HEK293 (cell line): ENCODE measurements around the gene SGIP1.

Source experiments
- CTCF ChIA-PET: fragments of 350-600 bp; formaldehyde crosslinking; extraction: SDS; loops from one replicate; lab custom pipeline; 2021; ENCODE audit warnings: antibody characterized with exemption; lab: Yijun Ruan, JAX
- POLR2A ChIA-PET: fragments of 300-600 bp; formaldehyde crosslinking; extraction: SDS; loops from one replicate; lab custom pipeline; 2020; ENCODE audit warnings: antibody characterized with exemption, inconsistent platforms; lab: Yijun Ruan, JAX
- H3K27ac ChIP-seq: fragments of 200-500 bp; sonication (Bioruptor generic); 2 replicates; pipeline ENCODE4 v1.5.1; 2014; ENCODE audit warnings: low read depth, low read length, control low read depth, inconsistent platforms; ENCODE audit errors: extremely low read depth
- H3K36me3 ChIP-seq, 2 experiments: fragments of 200-500 bp in 1 of 2; sonication (Bioruptor generic) in 1 of 2; 1 replicate in 1 of 2; 2 replicates in 1 of 2; pipeline ENCODE4 v1.5.1; 2014 to 2017; ENCODE audit warnings: inconsistent platforms in 2 of 2, low read length in 2 of 2; ENCODE audit not compliant: control insufficient read depth in 2 of 2, insufficient read depth in 1 of 2
- H3K4me1 ChIP-seq: fragments of 200-500 bp; sonication (Bioruptor generic); 2 replicates; pipeline ENCODE4 v1.5.1; 2014; ENCODE audit warnings: mild to moderate bottlenecking, low read length, inconsistent platforms; ENCODE audit not compliant: control insufficient read depth, insufficient read depth
- H3K4me3 ChIP-seq: 2 replicates; pipeline ENCODE4 v1.5.1; 2011; ENCODE audit warnings: low read depth, mild to moderate bottlenecking, control low read depth, low read length, moderate library complexity
- H3K9me3 ChIP-seq: fragments of 200-500 bp; sonication (Bioruptor generic); 2 replicates; pipeline ENCODE4 v1.5.1; 2014; ENCODE audit warnings: low read depth, low read length, inconsistent platforms; ENCODE audit not compliant: control insufficient read depth, insufficient read depth
- ATF2 ChIP-seq: fragments of 450-650 bp; formaldehyde crosslinking; IDR thresholded peaks from 2 replicates; pipeline ENCODE4 v1.5.1; 2016; ENCODE audit warnings: missing biosample characterization, missing genetic modification characterization, low read depth
- BCL11A ChIP-seq: fragments of 450-650 bp; formaldehyde crosslinking; IDR thresholded peaks from 2 replicates; pipeline ENCODE4 v1.5.1; 2016; ENCODE audit warnings: low read depth, missing biosample characterization, missing genetic modification characterization
- GLI2 ChIP-seq: fragments of 450-650 bp; formaldehyde crosslinking; IDR thresholded peaks from 2 replicates; pipeline ENCODE4; 2017; ENCODE audit warnings: missing biosample characterization, missing genetic modification characterization, low read depth, borderline replicate concordance
- IKZF3 ChIP-seq: fragments of 450-650 bp; IDR thresholded peaks from 2 replicates; pipeline ENCODE4 v1.5.0; 2018; ENCODE audit warnings: missing biosample characterization, mild to moderate bottlenecking, missing genetic modification characterization, moderate library complexity
- KLF16 ChIP-seq: fragments of 450-650 bp; formaldehyde crosslinking; IDR thresholded peaks from 2 replicates; pipeline ENCODE4 v1.5.1; 2017; ENCODE audit warnings: missing biosample characterization, missing genetic modification characterization
- PRDM1 ChIP-seq: fragments of 450-650 bp; formaldehyde crosslinking; IDR thresholded peaks from 2 replicates; pipeline ENCODE4; 2016; ENCODE audit warnings: missing biosample characterization, missing genetic modification characterization
- WT1 ChIP-seq: fragments of 450-650 bp; formaldehyde crosslinking; IDR thresholded peaks from 2 replicates; pipeline ENCODE4 v1.5.1; 2016; ENCODE audit warnings: missing biosample characterization, missing genetic modification characterization
- ZNF114 ChIP-seq: fragments of 450-650 bp; formaldehyde crosslinking; IDR thresholded peaks from 2 replicates; pipeline ENCODE4 v1.5.0; 2017; ENCODE audit warnings: missing biosample characterization, missing genetic modification characterization
- ZNF155 ChIP-seq: fragments of 450-650 bp; formaldehyde crosslinking; IDR thresholded peaks from 2 replicates; pipeline ENCODE4 v1.5.1; 2016; ENCODE audit warnings: missing biosample characterization, missing genetic modification characterization
- ZNF157 ChIP-seq: fragments of 450-650 bp; formaldehyde crosslinking; IDR thresholded peaks from 2 replicates; pipeline ENCODE4 v1.5.1; 2016; ENCODE audit warnings: missing biosample characterization, missing genetic modification characterization
- ZNF19 ChIP-seq: fragments of 450-650 bp; formaldehyde crosslinking; IDR thresholded peaks from 2 replicates; pipeline ENCODE4; 2016; ENCODE audit warnings: missing biosample characterization, missing genetic modification characterization, low read depth
- ZNF2 ChIP-seq: fragments of 450-650 bp; formaldehyde crosslinking; IDR thresholded peaks from 2 replicates; pipeline ENCODE4 v1.5.1; 2016; ENCODE audit warnings: missing biosample characterization, missing genetic modification characterization
- ZNF292 ChIP-seq: fragments of 450-650 bp; formaldehyde crosslinking; IDR thresholded peaks from 2 replicates; pipeline ENCODE4 v1.5.1; 2016; ENCODE audit warnings: low read depth, missing biosample characterization, missing genetic modification characterization, borderline replicate concordance
- ZNF311 ChIP-seq: fragments of 450-650 bp; formaldehyde crosslinking; IDR thresholded peaks from 2 replicates; pipeline ENCODE4 v1.5.1; 2017; ENCODE audit warnings: missing biosample characterization, missing genetic modification characterization, borderline replicate concordance
- ZNF335 ChIP-seq: fragments of 450-650 bp; formaldehyde crosslinking; conservative IDR thresholded peaks from 2 replicates; pipeline ENCODE4 v1.5.1; 2016; ENCODE audit warnings: missing biosample characterization, missing genetic modification characterization
- ZNF341 ChIP-seq: fragments of 450-650 bp; formaldehyde crosslinking; IDR thresholded peaks from 2 replicates; pipeline ENCODE4; 2016; ENCODE audit warnings: low read depth, missing biosample characterization, missing genetic modification characterization
- ZNF366 ChIP-seq: fragments of 450-650 bp; formaldehyde crosslinking; conservative IDR thresholded peaks from 2 replicates; pipeline ENCODE4 v1.5.1; 2016; ENCODE audit warnings: missing biosample characterization, missing genetic modification characterization
- ZNF391 ChIP-seq: fragments of 450-650 bp; formaldehyde crosslinking; IDR thresholded peaks from 2 replicates; pipeline ENCODE4 v1.5.1; 2016; ENCODE audit warnings: low read depth, missing biosample characterization, missing genetic modification characterization, borderline replicate concordance
- ZNF426 ChIP-seq: fragments of 450-650 bp; formaldehyde crosslinking; IDR thresholded peaks from 2 replicates; pipeline ENCODE4 v1.5.1; 2017; ENCODE audit warnings: missing biosample characterization, missing genetic modification characterization, mild to moderate bottlenecking, inconsistent platforms, moderate library complexity
- ZNF449 ChIP-seq: fragments of 450-650 bp; formaldehyde crosslinking; IDR thresholded peaks from 2 replicates; pipeline ENCODE4 v1.5.1; 2017; ENCODE audit warnings: missing biosample characterization, mild to moderate bottlenecking, missing genetic modification characterization, moderate library complexity
- ZNF510 ChIP-seq: fragments of 450-650 bp; formaldehyde crosslinking; IDR thresholded peaks from 2 replicates; pipeline ENCODE4 v1.5.1; 2018; ENCODE audit warnings: mild to moderate bottlenecking, missing genetic modification characterization, missing biosample characterization; ENCODE audit not compliant: insufficient replicate concordance
- ZNF544 ChIP-seq: fragments of 450-650 bp; formaldehyde crosslinking; IDR thresholded peaks from 2 replicates; pipeline ENCODE4 v1.5.0; 2017; ENCODE audit warnings: missing biosample characterization, missing genetic modification characterization
- ZNF629 ChIP-seq: fragments of 450-650 bp; formaldehyde crosslinking; IDR thresholded peaks from 2 replicates; pipeline ENCODE4 v1.5.1; 2017; ENCODE audit warnings: missing biosample characterization, missing genetic modification characterization
- ZNF639 ChIP-seq: fragments of 450-650 bp; formaldehyde crosslinking; IDR thresholded peaks from 2 replicates; pipeline ENCODE4 v1.5.1; 2016; ENCODE audit warnings: missing biosample characterization, missing genetic modification characterization
- ZNF664 ChIP-seq: fragments of 450-650 bp; formaldehyde crosslinking; IDR thresholded peaks from 2 replicates; pipeline ENCODE4 v1.5.1; 2016; ENCODE audit warnings: missing biosample characterization, missing genetic modification characterization
- ZNF677 ChIP-seq: fragments of 450-650 bp; IDR thresholded peaks from 2 replicates; pipeline ENCODE4 v1.5.0; 2018; ENCODE audit warnings: missing biosample characterization, mild to moderate bottlenecking, missing genetic modification characterization, moderate library complexity

SGIP1 gene

GRCh38 chr1:66540434-66541032 lies 6.6 kb downstream of the SGIP1 start:
- H3K9me3 ChIP-seq, result no peaks in the 10 kb centered on the region
- POLR2A ChIA-PET, result no interaction called here
- no peaks in the 10 kb centered on the region for H3K36me3 ChIP-seq
- TF ChIP-seq ZNF449 (tag by site-specific recombination) (peak; percentile 65; the same call in 1 of the 2 replicates), PRDM1 (tag by site-specific recombination) (peak; percentile 58; the same call in 1 of the 2 replicates), ZNF311 (no peak), ZNF155 (tag by site-specific recombination) (no peak), ZNF157 (tag by site-specific recombination) (no peak), IKZF3 (tag by site-specific recombination) (no peak), ZNF366 (peak; percentile 43; the same call in 1 of the 2 replicates), ZNF510 (no peak), ZNF544 (no peak), ZNF341 (tag by site-specific recombination) (no peak), ZNF114 (tag by site-specific recombination) (no peak), ZNF292 (tag by site-specific recombination) (no peak), ZNF664 (tag by site-specific recombination) (0 out of 2 replicates have a peak, but pooled peaks have one; percentile 8)
- CTCF ChIA-PET, result no interaction called here
- no peak overlapping the region for H3K4me3 ChIP-seq
- H3K27ac ChIP-seq, result no peak overlapping the region
- peaks cover 30% of the 10 kb centered on the region for H3K4me1 ChIP-seq

GRCh38 chr1:66542314-66542713 lies 8.4 kb downstream of the SGIP1 start:
- Histone ChIP-seq H3K4me1 (peaks cover 30% of the 10 kb centered on the region), H3K9me3 (no peaks in the 10 kb centered on the region), H3K36me3 (no peaks in the 10 kb centered on the region), H3K27ac (peak overlapping the region; percentile 94), H3K4me3 (no peak overlapping the region)
- POLR2A ChIA-PET, result no interaction called here
- TF ChIP-seq ZNF629 (tag by site-specific recombination) (peak; percentile 12), ATF2 (tag by site-specific recombination) (peak; percentile 7; the same call in 1 of the 2 replicates), ZNF677 (tag by site-specific recombination) (no peak)
- CTCF ChIA-PET, result no interaction called here

- ChIA-PET CTCF (interaction anchor here (1.5 kb wide), 1 partner anchor 40 kb away, joined by 4 read pairs; no protein-coding TSS in a partner anchor), POLR2A (interaction anchor here (1.0 kb wide), 1 partner anchor 9 kb away, joined by 4 read pairs; the partner anchor contains the start of gene SGIP1)
- Histone ChIP-seq H3K36me3 (no peaks in the 10 kb centered on the region), H3K4me3 (no peak overlapping the region), H3K4me1 (peaks cover 30% of the 10 kb centered on the region), H3K27ac (peak overlapping the region; percentile 94), H3K9me3 (no peaks in the 10 kb centered on the region)
- peak; percentile 93 for TF ChIP-seq WT1 (tag by site-specific recombination)
- peak; percentile 72 for TF ChIP-seq GLI2 (tag by site-specific recombination)
- no peak for TF ChIP-seq ZNF19 (tag by site-specific recombination)
- no peak for TF ChIP-seq ZNF426 (tag by site-specific recombination)
- TF ChIP-seq ZNF391 (tag by site-specific recombination), result peak; percentile 50; the same call in 1 of the 2 replicates
- 0 out of 2 replicates have a peak, but pooled peaks have one; percentile 28 for TF ChIP-seq ZNF335 (tag by site-specific recombination)
- TF ChIP-seq ZNF639 (tag by site-specific recombination), result peak; percentile 78; the same call in 1 of the 2 replicates
- peak; percentile 88; the same call in 1 of the 2 replicates for TF ChIP-seq BCL11A (tag by site-specific recombination)
- no peak for TF ChIP-seq KLF16 (tag by site-specific recombination)
- peak; percentile 52 for TF ChIP-seq ZNF2 (tag by site-specific recombination)
- TF ChIP-seq ZNF157 (tag by site-specific recombination), result no peak
Measured at GRCh38 chr1:66542811-66543767, 9.1 kb downstream of the SGIP1 start.
